GM19035 (cell line): ENCODE measurements around the gene RO60.
A peak's percentile ranks its signal among the peaks of the same experiment; 100 is the strongest.

Experiments
- ATAC-seq: cut with Tn5 transposase; IDR thresholded peaks from one replicate; pipeline ENCODE4 v1.9.1; 2021; ENCODE audit not compliant: unreplicated experiment

RO60 gene

GRCh38 chr1:193104907-193105820 is 45.8 kb downstream of the RO60 start, which contains the start of gene GLRX2:
Gene GLRX2 (minus strand): TSS chr1:193105414. CDS start chr1:193105382, 32 bp downstream.
- peak; percentile 92 for ATAC-seq

GRCh38 chr1:193105821-193106177 is 46.4 kb downstream of the RO60 start:
- ATAC-seq: no peak

GRCh38 chr1:193108471-193108870 is 49.1 kb downstream of the RO60 start:
- no peak for ATAC-seq
